Endothelial cell of umbilical vein (primary cell): ENCODE results near the gene AP5Z1.

ENCODE experiments used
- CTCF ChIP-seq, 2 donors: IDR thresholded peaks; 1 replicate in 1 of 2; 2 replicates in 1 of 2; pipeline ENCODE4 v1.5.1; 2011; ENCODE audit warnings: low read length in 2 of 2, mild to moderate bottlenecking in 2 of 2, moderate library complexity in 2 of 2, control low read depth in 1 of 2, inconsistent platforms in 1 of 2, low read depth in 1 of 2; ENCODE audit not compliant: insufficient read depth in 1 of 2; ENCODE audit errors: extremely low read depth in 1 of 2
- EZH2 ChIP-seq: IDR thresholded peaks from 2 replicates; pipeline ENCODE4 v1.6.1; 2012; ENCODE audit warnings: borderline replicate concordance, low read depth, mild to moderate bottlenecking, moderate library complexity, low read length, inconsistent platforms; ENCODE audit not compliant: severe bottlenecking
- FOS ChIP-seq: IDR thresholded peaks from 2 replicates; pipeline ENCODE4 v1.6.1; 2011; ENCODE audit warnings: mild to moderate bottlenecking, low read length, moderate library complexity, borderline replicate concordance; ENCODE audit not compliant: insufficient read depth
- GATA2 ChIP-seq: IDR thresholded peaks from 2 replicates; pipeline ENCODE4 v1.7.0; 2011; ENCODE audit warnings: low read depth, mild to moderate bottlenecking, moderate library complexity, mixed read lengths, low read length; ENCODE audit not compliant: insufficient read length, insufficient read depth
- JUN ChIP-seq: IDR thresholded peaks from 2 replicates; pipeline ENCODE4 v1.6.1; 2011; ENCODE audit warnings: borderline replicate concordance, low read depth; ENCODE audit not compliant: insufficient read length, insufficient read depth
- MAX ChIP-seq: IDR thresholded peaks from 2 replicates; pipeline ENCODE4 v1.6.1; 2011; ENCODE audit not compliant: insufficient read depth, insufficient read length
- POLR2A ChIP-seq: IDR thresholded peaks from 2 replicates; pipeline ENCODE4 v1.6.1; 2012; ENCODE audit warnings: low read depth, mild to moderate bottlenecking, control low read depth, low read length
- POLR2AphosphoS5 ChIP-seq: IDR thresholded peaks from 2 replicates; pipeline ENCODE4 v1.6.1; 2012; ENCODE audit warnings: low read depth, mild to moderate bottlenecking, control low read depth, low read length, moderate library complexity; ENCODE audit not compliant: insufficient read depth

- TF ChIP-seq POLR2A (no peak), CTCF (IDR thresholded peaks at IDR 0.05; ENCODE audit: extremely low read depth in 1 of 2, insufficient read depth in 1 of 2, low read depth in 1 of 2, low read length in 2 of 2) (no peak), EZH2 (no peak), FOS (no peak), POLR2AphosphoS5 (no peak), MAX (no peak), JUN (no peak), GATA2 (no peak)
Measured at GRCh38 chr7:4816419-4817080, 41.1 kb downstream of the AP5Z1 start.
